ENCODE measurements around the gene SCNN1B.

Gene SCNN1B

GRCh38 chr16:23424292-23424958, 122.3 kb downstream of the SCNN1B start:
- TF ChIP-seq POLR2A (IDR thresholded peaks at IDR 0.05; ENCODE audit: low read depth, low read length): no peak
- no peak for DNase-seq (ENCODE audit: insufficient read length, low spot score)
- FAIRE-seq: no peak

DNA sequence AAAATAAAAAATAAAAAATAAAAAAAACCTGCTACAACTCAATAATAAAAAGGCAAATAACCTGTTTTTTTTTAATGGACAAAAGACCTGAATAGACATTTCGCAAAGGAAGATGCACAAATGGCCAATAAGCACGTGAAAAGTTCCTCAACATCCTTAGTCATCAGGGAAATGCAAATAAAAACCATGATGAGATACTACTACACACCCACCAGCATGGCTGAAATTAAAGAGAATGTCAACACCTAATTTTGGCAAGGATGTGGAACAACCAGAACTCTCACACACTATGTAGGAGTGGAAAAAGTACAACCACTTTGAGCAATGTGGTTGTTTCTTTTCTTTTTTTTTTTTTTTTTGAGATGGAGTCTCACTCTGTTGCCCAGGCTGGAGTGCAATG, 126.2 kb downstream of the SCNN1B start:
- DNase-seq (ENCODE audit: insufficient read length, low spot score) (no peak), FAIRE-seq (no peak)
- TF ChIP-seq POLR2A (IDR thresholded peaks at IDR 0.05; ENCODE audit: low read depth, low read length): no peak

Data from H54 (cell line).